NCI-H128 (cell line): ENCODE results near the gene CEP170.
"Not testable (repeated sequence)": the region's sequence is repeated elsewhere in the genome, so short reads cannot be mapped to it uniquely, and the experiment has no call there.

Source experiments
- DNase-seq: peaks from one replicate; lab custom pipeline; 2025; ENCODE audit not compliant: unreplicated experiment; lab: John Stamatoyannopoulos, UW

CEP170 gene

DNA sequence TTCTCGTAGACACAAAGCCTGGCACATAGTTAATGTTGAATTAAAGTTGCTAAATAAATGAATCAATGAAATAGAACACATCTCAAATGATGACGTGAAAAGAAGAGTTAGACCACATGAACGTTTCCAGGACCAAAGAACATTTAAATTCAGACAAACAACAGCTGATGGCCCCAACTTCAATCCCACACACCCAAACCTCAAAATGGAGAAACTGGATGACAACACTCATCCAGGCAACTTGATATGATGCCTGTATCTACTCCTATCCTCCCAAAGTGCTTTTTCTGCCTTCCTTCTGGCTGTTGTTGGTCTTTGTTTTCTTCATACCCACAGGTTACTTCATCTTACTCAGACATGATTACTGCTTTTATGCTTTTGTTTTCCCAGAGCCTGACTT is 71.9 kb downstream of the CEP170 start:
- DNase-seq = not testable (repeated sequence)

- no peak for DNase-seq
Measured at GRCh38 chr1:243179720-243180119, 75.4 kb downstream of the CEP170 start.

DNA sequence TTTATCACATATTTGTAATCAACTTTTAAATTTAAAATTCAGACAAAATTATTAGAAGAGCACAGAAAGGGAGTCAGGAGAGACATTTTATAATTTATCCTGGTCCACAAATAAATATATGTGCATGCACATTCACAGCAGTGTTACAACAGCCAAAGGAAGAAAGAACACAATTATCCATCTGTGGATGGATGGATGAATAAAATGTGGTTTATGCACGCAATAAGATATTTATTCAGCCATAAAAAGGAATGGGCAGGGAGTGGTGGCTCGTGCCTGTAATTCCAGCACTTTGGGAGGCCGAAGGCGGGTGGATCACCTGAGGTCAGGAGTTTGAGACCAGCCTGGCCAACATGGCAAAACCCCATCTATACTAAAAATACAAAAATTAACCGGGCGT is 77.3 kb downstream of the CEP170 start:
- DNase-seq = not testable (repeated sequence)

GRCh38 chr1:243173758-243174369 is 81.2 kb downstream of the CEP170 start:
- not testable (repeated sequence) for DNase-seq

- DNase-seq = not testable (repeated sequence)
Measured at GRCh38 chr1:243164911-243165310, 90.2 kb downstream of the CEP170 start.

DNA sequence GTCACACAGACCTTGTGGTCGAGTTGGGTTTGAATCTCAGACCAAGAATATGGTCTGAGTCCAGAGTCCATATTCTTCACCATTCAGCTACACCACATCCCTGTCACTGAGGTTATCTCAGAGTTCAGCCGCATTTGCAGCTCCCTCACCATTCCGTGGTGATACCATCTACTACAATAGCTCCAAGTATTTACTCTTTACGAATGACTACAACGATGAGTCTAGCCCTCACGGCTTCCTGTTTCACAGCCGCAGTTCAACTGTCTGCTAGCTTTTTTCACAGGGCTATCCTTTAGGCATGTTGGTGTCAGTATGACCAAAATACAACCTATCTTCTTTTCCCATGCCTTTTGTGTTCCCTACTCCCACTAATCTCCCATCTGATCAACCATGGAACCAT is 104.2 kb downstream of the CEP170 start:
- not testable (repeated sequence) for DNase-seq

DNA sequence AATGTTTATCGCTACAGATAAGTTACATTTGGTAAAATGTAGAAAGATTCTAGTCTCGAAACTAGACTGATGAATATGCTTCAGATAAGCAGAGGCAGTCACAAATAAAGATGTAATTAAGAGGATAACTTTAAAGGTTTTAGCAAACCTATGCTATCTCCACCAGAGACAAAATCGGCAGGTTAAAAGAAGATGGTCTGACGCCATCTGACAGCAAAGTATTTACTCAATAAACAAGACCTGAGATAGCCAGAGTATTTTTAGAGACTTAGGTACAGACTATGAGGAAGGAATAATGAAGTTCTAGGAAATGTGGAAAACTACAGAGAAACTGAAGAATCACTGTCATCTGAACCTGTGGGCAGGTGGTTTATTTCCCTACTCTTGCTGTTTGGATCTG is 106.0 kb downstream of the CEP170 start:
- not testable (repeated sequence) for DNase-seq

DNA sequence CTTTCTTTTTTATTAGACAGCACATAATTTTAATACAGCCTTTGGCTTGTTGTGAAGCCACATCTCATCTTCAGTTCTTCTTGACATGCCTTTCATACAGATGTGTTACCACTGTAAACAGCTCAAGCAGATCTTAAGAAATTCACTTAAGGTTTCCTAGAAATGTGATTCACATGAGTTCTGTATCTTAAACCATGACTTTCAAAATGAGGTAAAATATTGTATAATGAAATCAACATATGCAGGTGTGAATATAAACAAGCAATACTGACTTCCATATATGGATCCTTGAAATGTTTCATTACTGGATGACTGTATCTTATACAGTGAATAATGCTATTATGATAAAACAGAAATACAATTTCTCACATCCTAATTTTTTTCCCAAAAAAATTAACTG is 107.7 kb downstream of the CEP170 start:
- not testable (repeated sequence) for DNase-seq

DNA sequence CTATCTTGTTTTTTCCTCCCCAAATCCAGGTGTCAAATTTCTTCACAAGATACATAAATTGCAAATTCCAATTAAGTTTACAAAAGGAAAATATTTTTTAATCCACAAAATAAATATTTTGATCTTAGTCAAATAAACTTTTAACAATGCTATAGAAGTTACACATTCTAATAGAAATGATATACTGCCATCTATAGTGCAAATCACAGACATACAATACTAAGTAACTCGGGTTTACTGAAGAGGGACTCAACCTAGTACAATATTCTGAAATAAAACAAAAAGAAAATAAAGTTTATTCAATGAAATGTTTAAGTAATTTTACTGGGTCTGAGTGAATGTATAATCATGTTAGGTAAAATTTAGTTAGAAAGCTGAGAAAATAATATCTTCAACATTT is 114.6 kb downstream of the CEP170 start:
- DNase-seq = not testable (repeated sequence)

- DNase-seq = peak; percentile 48
Measured at GRCh38 chr1:243122876-243123409, 132.1 kb downstream of the CEP170 start.

GRCh38 chr1:243121939-243122338 is 133.1 kb downstream of the CEP170 start:
- not testable (repeated sequence) for DNase-seq

DNA sequence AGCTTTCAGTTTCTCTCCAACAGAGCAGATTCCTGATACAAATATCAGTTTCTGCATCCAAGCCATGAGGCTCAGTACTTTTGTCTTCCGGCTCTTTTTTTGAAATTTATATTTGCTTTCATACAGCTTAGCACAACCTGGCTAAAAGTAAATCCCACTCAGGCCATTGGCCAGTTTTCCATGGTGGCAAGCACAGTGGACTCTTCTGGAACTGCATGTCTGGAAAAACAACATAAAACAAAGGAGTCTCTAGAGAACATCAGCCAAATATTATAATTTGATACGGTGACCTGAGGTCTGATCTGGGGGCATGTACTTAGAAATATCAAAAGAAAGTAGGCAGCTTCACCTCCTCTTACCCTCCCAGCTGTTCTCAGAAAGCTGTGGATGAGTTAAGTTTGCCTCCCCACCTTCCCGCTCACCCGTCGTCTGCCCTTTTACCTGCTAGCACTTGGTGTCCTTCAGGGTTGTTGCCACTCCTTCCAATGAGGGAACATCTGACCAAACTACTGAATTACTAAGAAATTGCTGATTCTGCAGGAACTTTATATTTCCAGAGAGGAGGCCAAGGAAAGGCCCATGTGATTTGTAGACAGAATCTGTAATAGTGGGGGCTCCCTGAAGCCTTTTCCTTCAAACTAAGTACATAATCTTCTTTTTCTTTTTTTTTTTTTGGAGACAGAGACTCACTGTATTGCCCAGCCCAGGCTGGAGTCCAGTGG is 136.3 kb downstream of the CEP170 start:
- DNase-seq = not testable (repeated sequence)

DNA sequence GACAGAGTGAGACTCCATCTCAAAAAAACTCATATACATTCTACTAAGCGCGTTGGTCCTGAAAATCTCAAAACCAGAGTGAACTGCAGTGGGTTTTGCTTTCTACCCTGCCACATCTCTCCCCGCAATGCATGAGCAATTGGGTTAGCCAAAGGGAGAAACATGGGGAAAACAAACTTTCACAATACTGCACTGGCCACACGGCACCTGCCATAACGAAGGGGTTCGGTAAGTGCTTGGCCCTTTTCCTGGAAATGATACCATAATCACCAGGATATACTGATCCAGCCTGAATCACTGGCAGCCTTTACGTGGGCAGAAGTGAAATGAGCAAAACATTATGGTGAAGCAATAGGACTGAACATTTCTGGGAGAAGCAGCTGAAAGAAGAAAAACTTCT is 138.9 kb downstream of the CEP170 start:
- DNase-seq = not testable (repeated sequence)

GRCh38 chr1:243114769-243115168 is 140.3 kb downstream of the CEP170 start:
- not testable (repeated sequence) for DNase-seq

DNA sequence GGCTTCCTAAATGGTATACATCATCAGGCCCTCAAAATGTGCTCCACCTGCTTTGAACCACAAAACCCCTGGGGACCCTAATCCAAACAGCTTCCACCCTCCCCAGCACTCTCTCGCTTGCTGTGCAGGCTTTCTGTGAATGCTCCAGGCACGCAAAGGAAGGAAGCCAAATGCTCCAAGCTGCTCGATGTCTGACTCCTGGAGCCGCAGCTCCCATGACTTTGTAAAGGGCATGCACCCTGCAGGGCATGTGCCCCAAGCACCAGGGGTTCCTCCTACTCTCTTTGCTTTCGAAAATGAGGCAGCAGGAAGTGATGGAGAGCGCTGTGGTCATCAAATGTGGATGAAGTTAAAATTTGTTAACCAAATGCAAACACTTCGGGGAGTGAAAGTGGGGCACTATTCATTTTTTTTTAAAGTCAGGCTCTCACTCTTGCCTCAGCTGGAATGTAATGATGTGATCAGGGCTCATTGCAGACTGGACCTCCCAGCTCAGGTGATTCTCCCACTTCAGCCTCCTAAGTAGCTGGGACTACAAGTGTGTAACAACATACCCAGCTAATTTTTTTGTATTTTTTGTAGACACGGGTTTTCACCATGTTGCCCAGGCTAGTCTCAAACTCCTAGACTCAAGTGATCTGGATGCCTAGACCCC is 140.9 kb downstream of the CEP170 start:
- peak; percentile 86 for DNase-seq

- not testable (repeated sequence) for DNase-seq
Measured at GRCh38 chr1:243107171-243107570, 147.9 kb downstream of the CEP170 start.

DNA sequence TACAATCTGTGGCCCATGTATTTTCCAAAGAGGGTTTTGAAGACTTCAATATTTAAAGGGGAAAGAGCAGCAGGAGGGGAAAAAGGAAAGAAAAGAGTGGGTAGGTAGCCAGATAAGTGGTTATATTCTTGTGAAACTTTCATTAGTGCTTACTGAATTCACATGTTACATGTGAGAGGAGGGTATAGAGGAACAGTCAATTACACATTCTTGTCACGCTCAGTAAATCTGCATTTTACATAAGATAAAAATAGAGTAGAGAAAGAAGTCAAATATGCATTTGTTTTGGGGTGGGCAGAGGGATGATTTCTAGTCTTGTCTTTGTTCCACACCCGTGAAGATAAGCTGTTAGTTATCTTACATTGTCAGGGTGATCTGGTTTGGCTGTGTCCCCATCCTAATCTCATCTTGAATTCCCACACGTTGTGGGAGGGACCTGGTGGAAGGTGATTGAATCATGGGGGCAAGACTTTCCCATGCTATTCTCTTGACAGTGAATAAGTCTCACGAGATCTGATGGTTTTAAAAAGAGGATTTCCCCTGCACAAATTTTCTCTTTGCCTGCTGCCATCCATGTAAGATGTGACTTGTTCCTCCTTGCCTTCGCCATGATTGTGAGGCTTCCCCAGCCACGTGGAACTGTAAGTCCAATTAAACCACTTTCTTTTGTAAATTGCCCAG is 149.3 kb downstream of the CEP170 start:
- not testable (repeated sequence) for DNase-seq

GRCh38 chr1:243105104-243105503 is 150.0 kb downstream of the CEP170 start:
- not testable (repeated sequence) for DNase-seq

DNA sequence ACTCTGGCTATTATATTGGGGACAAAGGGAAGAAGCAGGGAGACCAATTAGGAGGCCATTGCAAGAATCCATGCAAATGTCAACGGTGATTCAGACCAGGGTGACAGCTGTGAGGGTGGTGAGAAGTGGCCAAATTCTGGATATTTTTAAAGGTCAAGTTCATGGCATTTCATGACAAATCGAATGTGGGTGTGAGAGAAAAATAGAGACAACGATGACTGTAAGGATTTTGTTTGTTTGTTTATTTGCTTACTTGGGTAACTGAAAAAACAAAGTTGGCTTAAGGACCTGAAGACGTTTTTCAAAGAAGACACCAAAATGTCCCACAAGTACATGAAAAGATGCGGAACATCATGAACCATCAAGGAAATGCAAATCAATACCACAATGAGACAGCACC is 150.6 kb downstream of the CEP170 start:
- not testable (repeated sequence) for DNase-seq

DNA sequence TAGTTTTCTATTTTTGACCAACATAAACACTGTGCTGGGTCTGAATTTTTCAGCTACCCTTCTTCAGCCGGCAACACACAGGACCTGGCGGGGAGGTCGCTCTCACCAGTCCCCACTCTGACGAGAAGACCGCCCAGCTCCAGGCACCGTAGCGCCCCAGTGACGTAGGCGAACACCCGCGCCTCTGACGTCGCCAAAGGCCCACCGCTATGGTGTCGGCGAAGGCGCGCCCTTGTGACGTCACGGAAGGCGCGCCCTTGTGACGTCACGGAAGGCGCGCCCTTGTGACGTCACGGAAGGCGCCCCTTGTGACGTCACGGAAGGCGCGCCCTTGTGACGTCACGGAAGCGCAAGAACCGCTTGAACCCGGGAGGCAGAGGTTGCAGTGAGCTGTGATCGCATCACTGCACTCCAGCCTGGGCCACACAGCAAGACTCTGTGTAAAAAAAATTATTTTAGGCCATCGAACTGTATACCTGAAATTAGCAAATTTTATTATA is 153.5 kb downstream of the CEP170 start:
- not testable (repeated sequence) for DNase-seq

- DNase-seq = not testable (repeated sequence)
Measured at GRCh38 chr1:243087368-243087767, 167.7 kb downstream of the CEP170 start.
